Measurements from ENCODE around the gene CYP3A7.
A peak's percentile ranks its signal among the peaks of the same experiment; 100 is the strongest.
"Not testable (repeated sequence)": the region's sequence is repeated elsewhere in the genome, so short reads cannot be mapped to it uniquely, and the experiment has no call there.

CYP3A7 gene

DNA sequence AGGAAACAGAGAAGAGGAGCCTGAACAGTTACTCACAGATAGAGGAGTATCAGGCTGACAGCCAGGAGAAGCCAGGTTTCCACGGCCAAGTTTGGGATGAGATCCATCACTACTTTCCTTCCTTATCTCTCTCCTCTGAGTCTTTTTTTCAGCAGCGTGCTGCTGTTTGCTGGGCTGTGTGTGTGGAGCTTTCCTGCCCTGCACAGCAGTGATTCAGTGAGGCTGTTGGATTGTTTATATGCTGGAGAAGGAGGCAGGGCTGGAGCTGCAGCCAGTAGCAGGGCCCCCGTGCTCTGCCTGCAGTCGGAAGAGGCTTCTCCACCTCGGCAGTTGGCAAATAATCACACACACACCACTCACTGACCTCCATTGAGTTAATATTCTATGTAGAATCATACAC, at the start of gene CYP3A7:
TSS of gene CYP3A7 (minus strand) at position 210 of the 400 bp plus-strand sequence. CDS start at position 107, 103 bp downstream.
- DNase-seq, result no peak

DNA sequence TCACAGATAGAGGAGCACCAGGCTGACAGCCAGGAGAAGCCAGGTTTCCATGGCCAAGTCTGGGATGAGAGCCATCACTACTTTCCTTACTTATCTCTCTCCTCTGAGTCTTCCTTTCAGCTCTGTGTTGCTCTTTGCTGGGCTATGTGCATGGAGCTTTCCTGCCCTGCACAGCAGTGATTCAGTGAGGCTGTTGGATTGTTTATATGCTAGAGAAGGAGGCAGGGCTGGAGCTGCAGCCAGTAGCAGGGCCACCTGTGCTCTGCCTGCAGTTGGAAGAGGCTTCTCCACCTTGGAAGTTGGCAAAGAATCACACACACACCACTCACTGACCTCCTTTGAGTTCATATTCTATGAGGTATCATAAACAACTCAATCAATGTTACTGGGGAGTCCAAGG, 49.0 kb upstream of the CYP3A7 start, which contains the start of gene CYP3A4:
TSS of gene CYP3A4 (minus strand) at position 178 of the 400 bp plus-strand sequence. CDS start at position 75, 103 bp downstream.
- no peak for DNase-seq

DNA sequence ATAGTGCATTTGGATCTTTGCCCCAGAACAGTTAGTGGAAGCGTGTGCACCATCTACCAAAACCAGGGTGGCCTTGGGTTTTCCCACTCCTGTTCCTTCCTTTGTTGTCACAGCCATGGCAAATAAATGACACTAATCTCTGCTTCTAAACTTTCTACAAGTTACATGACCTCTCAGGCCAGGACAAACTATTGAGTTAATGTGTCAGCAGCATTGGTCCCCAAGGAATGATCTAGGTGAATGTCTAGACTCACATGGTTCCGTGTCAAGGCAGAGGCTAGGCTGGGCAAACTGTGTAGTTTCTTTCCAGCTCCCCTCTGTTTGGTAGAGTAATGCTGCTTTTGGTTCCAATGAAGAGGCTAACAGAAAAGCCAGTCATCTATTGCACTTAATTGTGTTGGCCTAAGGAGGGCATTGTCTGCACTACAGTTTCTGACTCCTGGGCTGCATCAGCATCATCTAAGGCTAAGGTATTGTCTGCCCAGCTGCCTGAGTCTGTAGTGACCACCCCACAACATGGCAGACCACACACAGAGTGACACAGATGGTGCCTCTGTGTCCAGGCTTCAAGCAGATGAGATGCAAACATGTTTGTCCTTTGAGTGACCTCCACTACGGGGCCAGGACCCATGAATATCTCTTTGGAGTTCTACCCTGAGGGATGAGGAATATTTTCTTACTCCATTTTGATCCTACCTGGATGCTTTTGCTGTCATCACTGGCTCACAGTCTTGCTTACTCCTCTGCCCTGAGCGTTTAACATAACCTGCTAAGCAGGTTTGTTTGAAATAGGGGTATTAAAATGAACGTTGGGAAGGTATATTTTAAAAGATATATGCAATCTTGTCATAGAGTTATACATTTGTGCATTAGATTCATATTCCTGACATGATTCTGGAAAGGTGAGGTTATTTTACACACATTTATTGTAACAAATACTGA, 47.3 kb upstream of the CYP3A7 start:
- DNase-seq, result no peak

DNA sequence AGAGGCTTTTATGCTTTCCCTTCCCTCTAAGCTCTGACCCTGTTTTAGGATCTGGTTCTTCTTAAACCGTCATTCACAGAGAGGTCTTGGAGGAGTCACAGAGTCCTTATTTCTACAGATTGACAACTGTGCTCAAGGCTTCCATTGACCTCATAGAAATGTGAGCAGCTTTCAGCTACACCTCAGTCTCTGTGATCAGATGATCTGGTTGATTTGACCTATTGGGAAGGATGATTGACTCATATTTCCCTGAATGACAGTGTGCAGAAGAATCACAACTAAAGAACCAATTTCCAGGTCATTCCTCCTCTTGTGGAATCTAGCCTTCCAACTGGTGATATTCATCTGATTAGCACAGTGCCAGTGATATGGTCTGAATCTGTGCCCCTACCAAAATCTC, 45.6 kb upstream of the CYP3A7 start:
- DNase-seq, result no peak

DNA sequence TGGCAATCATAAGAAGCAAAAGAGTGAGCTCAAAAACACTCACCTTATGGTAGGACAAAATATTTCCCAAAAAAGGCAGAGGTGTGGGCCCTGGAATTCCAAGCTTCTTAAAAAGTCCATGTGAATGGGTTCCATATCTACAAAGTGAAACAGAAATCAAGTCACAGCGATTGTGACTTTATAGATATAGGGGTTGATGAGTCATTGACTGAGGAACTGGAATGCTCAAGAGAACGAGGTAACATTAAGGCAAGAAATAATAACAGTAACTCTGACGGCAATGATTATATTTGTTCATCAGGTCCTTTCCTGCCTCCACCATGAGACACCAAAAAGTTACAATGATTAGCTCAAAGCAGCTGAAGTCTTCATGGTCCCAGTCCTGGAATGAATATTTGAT, 45.0 kb upstream of the CYP3A7 start:
- DNase-seq, result no peak

DNA sequence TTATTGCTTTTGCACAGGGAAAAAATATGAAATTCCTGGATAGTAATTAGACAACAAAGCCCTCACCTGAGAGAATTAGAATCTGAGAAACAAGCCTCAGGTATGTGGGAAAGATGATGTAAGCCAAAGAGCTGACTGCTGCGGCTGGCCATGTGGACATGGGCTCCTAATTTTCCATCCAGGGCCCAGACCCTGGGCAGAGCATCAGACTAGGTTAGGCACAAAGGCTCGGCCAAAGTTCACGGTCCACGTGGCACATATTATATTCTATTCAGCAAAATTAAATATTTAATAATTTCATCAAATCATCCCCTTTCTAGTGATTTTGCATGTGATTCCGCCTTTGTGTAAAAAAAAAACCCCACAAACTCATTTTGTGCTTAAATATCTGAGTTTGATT, 43.9 kb upstream of the CYP3A7 start:
- DNase-seq, result no peak

DNA sequence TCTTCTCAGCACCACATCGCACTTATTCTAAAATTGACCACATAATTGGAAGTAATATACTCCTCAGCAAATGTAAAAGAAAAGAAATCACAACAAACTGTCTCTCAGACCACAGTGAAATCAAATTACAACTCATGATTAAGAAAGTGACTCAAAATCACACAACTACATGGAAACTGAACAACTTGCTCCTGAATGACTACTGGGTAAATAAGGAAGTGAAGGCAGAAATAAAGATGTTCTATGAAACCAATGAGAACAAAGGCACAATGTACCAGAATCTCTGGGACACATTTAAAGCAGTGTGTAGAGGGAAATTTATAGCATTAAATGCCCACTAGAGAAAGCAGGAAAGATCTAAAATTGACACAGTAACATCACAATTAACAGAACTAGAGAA, 38.4 kb upstream of the CYP3A7 start:
- DNase-seq, result not testable (repeated sequence)

DNA sequence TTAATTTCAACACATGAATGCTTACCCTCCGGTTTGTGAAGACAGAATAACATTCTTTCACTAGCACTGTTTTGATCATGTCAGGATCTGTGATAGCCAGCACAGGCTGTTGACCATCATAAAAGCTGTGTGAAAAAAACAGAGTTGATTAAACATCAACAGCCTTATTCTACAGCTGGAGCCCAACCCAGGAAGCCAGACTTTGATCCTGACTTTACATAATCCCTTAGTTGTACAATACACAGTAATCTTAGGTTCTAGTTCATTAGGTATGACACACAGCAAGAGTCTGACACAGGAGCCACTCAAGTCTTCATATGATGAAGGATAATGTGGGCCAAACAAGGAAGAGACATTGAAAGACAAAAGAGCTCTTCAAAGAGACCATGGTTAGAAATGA, 37.6 kb upstream of the CYP3A7 start:
- no peak for DNase-seq

DNA sequence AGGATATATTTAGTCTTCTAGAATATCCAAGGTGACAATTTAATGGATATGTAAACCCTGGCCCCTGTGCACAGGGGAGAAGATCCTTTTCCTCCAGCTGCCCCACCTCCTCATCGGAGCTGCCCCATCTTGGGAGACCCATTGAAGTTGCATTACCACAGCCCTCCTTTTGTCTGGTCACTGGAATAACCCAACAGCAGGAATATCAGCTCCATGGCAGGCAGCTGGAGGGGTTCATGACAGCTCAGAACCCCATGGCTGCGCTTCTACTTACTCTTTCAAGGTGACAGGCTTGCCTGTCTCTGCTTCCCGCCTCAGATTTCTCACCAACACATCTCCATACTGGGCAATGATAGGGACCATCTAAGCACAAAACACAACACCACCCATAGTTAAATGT, 34.5 kb upstream of the CYP3A7 start:
- not testable (repeated sequence) for DNase-seq

DNA sequence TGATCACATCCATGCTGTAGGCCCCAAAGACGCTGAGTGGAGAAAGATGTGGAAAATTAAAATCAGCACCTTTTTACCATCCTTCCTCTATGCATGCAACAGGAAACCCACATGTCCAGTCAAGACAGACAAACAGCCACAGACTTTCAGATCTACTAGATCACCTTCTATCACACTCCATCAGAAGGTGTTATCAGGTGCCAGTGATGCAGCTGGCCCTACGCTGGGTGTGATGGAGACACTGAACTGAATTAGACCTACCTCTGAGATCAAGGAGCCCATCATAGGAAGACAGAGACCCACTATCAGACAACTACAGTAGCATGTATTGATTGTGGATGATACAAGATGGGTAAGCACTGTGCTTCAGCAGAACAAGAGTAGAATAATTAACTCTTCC, 33.5 kb upstream of the CYP3A7 start:
- no peak for DNase-seq

DNA sequence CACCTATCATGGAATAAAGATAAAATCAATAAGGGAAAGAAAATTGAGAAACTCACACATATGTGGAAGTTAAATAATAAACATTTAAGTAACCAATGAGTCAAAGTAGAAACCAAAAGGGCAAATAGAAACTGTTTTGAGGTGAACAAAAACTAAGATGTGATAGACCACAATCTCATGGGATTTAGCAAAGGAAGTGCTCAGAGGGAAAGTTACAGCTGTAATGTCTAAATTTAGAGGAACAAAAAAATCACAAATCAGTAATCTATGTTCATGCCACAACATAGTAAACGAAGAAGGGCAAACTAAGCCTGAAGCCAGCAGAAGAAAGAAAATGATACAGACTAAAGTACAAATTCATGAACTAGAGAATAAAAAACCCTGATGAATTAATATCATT, 32.7 kb upstream of the CYP3A7 start:
- DNase-seq, result no peak

DNA sequence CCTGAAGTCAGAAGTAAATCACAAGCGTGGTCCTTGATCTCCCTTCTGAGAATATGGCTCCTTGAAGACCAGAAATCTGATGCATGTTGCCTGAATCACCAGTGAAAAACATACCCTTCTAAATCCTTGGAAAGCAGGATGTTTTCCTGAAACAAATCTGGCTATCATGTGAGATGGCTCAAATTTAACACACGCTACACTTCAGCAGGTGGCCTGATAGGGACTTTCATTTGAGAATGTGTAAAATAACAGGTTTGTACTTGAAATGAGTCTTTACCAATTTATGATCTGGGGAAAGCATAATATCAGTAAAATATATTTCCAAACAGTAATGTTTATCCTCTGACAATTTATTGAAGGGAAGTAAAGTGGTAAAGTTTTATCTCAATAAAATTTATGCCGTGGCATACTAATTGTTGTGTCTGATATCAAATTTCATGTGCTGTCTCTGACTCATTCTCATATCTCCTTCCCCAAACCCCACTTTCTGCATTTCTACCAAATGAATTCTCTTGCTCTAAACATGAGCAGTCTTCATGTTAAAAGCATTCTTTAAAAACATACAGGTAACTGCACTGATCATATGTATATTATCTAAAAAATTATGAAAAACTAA, 31.6 kb upstream of the CYP3A7 start:
- no peak for DNase-seq

DNA sequence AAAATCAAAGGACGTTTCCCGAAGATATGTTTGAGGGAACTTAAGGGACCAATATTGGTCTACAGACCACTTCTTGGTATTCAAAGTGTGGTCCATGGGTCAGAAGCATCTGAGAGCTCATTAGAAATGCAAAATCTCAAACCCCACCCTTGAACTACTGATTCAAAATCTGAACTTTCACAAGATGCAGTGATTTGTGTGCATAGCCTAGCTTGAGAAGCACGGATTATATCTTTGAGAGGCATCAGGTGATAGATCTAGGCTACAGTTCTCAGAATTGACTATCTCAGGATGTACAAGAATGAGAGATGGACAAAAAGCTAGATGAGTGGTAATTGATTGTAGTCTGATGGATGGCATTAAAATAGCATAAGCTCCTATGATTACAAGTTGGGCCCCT, 29.5 kb upstream of the CYP3A7 start:
- no peak for DNase-seq

DNA sequence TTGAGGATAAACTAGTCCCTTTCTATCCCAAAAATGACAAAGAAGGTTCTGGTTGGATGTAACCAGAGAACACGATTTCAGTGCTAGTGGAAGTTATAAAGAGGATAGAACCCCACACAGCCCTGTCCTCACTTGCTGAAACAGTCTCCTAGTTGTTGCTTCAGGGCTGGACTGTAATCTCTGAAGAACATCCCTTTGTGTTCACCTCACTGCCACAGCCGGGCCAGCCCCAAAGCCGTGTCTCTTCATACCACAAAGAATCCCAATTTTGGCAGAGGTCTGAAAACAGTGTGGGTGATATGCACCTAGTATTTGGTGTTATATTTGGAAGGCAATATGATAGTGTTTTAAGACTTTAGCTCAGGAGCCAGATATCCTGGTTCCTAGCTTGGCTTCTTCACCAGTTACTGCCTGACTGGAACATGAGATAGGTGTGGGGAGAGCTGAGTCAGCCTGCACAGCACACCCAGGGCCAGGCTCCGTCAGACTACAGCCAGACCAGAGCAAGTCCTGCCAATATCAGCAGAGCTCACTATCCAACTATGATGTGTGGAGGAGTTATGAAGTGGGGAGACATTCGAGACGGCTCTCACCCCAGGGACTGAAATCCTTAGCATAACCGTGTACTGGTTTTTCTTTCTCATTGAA, 27.8 kb upstream of the CYP3A7 start:
- no peak for DNase-seq

DNA sequence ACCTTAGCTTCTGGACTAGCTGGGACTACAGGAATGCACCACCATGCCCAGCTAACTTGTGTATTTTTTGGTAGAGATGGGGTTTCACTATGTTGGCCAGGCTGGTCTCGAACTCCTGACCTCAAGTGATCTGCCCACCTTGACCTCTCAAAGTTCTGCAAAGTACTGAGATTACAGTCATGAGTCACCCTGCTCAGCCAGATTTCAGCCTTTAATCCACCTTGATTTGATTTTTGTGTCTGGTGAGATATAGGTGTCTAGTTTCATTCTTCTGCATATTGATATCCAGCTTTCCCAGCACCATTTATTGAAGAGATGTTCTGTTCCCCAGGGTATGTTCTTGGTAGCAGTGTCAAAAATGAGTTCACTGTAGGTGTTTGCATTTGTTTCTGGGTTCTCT, 20.1 kb upstream of the CYP3A7 start:
- no peak for DNase-seq

DNA sequence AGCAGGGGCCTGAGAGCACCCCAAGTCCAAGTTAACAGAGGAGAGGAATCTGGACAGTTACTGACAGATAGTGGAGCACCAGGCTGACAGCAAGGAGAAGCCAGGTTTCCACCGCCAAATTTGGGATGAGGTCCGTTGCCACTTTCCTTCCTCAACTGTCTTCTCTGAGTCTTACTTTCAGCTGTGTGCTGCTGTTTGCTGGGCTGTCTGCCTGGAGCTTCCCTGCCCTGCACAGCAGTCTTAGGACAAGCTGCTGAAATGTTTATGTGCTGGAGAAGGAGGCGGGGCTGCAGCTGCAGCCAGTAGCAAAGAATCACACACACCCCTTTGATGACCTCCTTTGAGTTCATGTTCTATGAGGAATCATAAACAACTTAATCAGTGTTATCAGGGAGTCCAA, 17.4 kb upstream of the CYP3A7 start:
- DNase-seq, result no peak

DNA sequence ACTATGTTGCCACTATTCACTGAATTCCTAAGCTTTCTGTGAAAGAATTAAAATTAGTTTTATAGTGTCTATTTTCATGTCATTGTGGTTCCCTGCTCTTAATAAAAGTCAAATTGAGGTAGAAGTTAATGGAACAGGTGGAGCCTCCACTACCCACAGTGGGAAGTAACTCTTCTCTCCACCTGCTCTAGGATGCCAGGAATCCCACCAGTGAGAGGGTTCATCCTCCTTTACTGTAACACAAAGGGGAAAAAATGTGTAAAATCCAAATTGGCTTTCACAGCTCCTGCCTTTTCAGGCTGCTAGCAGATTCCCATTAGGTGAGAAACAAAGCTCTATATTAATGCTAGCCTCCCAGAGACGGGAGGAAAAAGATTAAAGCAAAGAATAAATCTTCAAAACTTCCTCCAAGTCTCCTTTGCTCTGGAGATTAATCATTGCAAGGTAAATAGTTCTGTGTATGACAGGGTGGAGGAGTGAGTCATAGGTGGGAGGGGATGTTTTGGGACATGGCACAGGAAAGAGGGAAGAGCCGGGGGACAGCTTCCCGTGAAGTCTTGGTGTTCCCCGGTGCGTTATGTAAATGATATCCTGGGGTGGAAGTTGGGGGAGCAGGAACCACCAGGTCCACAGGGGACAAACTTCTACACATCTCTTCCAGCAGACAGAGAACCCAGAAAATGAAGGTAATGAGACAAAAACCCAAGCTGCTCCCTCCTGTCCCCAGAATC, 16.5 kb upstream of the CYP3A7 start:
- peak in 2 of 56 donors; percentile 1 to 5 for DNase-seq

DNA sequence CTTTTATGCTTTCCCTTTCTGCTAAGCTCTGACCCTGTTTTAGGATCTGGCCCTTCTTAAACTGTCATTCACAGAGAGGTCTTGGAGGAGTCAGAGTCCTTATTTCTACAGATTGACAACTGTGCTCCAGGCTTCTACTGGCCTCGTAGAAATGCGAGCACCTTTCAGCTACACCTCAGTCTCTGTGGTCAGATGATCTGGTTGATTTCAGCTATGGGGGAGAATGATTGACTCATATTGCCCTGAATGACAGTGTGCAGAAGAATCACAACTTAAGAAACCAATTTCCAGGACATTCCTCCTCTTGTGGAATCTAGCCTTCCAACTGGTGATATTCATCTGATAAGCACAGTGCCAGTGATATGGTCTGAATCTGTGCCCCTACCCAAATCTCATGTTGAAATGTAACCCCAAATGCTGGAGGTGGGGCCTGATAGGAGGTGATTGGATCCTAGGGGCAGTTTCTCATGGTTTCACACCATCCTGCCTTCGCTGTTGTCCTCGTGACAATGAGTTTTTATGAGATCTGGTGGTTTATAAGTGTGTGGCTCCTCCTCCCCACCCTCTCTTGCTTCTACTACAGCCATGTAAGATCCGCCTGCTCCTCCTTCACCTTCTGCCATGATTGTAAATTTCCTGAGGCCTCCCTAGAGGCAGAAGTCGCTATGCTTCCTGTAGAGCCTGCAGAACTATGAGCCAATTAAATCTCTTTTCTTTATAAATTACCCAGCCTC, 14.0 kb upstream of the CYP3A7 start:
- DNase-seq, result no peak

DNA sequence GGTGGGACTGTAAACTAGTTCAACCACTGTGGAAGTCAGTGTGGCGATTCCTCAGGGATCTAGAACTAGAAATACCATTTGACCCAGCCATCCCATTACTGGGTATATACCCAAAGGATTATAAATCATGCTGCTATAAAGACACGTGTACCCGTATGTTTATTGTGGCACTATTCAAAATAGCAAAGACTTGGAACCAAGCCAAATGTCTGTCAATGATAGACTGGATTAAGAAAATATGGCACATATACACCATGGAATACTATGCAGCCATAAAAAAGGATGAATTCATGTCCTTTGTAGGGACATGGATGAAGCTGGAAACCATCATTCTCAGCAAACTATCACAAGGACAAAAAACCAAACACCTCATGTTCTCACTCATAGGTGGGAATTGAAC, 11.9 kb upstream of the CYP3A7 start:
- not testable (repeated sequence) for DNase-seq

DNA sequence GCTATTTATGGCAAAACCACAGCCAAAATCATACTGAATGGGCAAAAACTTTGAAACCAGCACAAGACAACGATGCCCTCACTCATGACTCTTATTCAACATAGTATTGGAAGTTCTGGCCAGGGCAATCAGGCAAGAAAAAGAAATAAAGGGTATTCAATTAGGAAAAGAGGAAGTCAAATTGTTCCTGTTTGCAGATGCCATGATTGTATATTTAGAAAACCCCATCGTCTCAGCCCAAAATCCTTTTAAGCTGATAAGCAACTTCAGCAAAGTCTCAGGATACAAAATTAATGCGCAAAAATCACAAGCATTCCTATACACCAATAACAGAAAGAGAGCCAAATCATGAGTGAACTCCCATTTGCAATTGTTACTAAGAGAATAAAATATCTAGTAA, 10.4 kb upstream of the CYP3A7 start:
- not testable (repeated sequence) for DNase-seq
